GM13977 (cell line): ENCODE measurements around the gene ALDH3A1.
A peak's percentile ranks its signal among the peaks of the same experiment; 100 is the strongest.

Source experiments
- DNase-seq: peaks from one replicate; pipeline ENCODE4 v3.0.0; 2012; ENCODE audit warnings: low spot score
- CTCF ChIP-seq: IDR thresholded peaks from 2 replicates; pipeline ENCODE4 v1.5.1; 2012; ENCODE audit warnings: mild to moderate bottlenecking, control low read depth; ENCODE audit not compliant: insufficient read depth; ENCODE audit errors: extremely low read depth, missing control alignments
- in situ Hi-C: fragments of 300-500 bp; cut with MboI; formaldehyde crosslinking; loops from one replicate; pipeline ENCODE4 v1.12.0; 2022; ENCODE audit warnings: low sequenced_read_pairs, low pct_unique_long_range_greater_than_20kb, mixed read lengths, inconsistent platforms; ENCODE audit not compliant: unreplicated experiment

Gene ALDH3A1

GRCh38 chr17:19759568-19760549, 11.8 kb upstream of the ALDH3A1 start:
- TF ChIP-seq CTCF = no peak
- in situ Hi-C loops = loop anchor here (25.0 kb wide), 1 partner anchor 398 kb away; the partner anchor contains the start of gene B9D1
- DNase-seq = no peak

GRCh38 chr17:19757536-19758180, 9.6 kb upstream of the ALDH3A1 start:
- in situ Hi-C loops = loop anchor here (25.0 kb wide), 1 partner anchor 395 kb away; the partner anchor contains the start of gene B9D1
- TF ChIP-seq CTCF = no peak
- DNase-seq = no peak

DNA sequence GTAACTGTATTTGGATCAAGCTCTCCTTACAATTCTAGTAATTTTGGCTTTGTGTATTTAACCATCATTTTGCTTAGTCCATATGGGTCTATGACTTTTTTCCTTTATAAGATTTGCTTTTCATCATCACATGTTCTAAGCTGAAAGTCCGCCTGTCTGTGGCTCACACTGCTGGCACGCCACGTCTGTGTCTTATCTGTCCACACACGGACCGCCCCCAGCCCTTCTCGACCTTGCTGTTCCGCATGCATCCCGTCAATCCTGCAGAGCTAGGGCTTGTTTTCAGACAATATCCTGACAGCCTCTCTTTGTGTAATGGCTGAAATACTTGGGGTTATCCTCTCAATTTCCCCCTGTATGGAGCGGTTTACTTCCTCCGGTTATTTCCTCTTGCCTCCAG, 8.4 kb upstream of the ALDH3A1 start:
- in situ Hi-C loops = loop anchor here (25.0 kb wide), 1 partner anchor 394 kb away; the partner anchor contains the start of gene B9D1
- TF ChIP-seq CTCF = no peak
- no peak for DNase-seq

GRCh38 chr17:19755821-19756510, 7.9 kb upstream of the ALDH3A1 start:
- DNase-seq = peak; percentile 82
- no peak for TF ChIP-seq CTCF
- in situ Hi-C loops = loop anchor here (25.0 kb wide), 1 partner anchor 394 kb away; the partner anchor contains the start of gene B9D1

- no peak for DNase-seq
- TF ChIP-seq CTCF = no peak
- in situ Hi-C loops = loop anchor here (25.0 kb wide), 1 partner anchor 393 kb away; the partner anchor contains the start of gene B9D1
These were observed 7.3 kb upstream of the ALDH3A1 start for GRCh38 chr17:19755392-19755791.
